Measurements from ENCODE around the gene GPD1. TPM values are rescaled to one million over a fixed set of nuclear protein-coding genes. Genes with fewer than 3 reads are reported as not detected.

The GPD1 gene
- total and polyA plus RNA-seq, 9 of the 15 experiments (the other 6 are each of a cell fraction or from before 2014, with no cell fraction given): 0.13 to 1.00 (median 0.55) TPM

DNA sequence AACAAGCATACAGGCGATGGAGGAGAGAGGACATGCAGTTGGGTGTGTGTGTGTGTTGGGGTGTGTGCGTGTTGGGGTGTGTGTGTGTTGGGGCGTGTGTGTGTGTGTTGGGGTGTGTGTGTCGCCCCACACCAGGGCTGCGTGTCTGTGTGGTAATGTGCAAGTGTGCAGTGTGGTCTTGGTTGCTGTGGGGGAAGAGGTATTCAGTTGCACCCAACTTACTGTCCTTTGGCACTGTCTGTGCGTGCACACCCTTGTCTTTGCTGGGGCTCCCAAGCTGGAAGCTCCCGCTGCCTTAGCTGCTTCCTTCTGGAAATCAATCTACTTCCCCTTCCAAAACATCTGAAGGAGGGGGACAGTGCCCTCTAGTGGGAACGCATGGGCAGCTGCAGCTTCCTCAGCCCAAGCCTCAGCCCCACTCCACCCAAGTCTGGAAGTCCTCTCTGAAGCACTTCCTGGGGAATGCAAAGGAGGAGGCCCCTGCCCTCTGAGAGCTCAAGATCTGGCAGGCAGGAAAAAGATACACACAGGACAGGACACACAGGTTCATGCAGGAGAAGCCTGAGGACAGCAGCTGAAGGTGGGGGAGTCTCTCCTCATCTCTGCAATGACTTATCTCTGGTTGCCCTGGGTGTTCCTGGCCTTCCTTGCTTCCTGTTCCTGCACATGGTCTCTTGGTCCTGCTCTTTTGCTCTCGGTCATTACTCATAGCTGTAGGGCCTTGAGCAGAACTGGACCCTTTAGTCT lies 33.3 kb upstream of the GPD1 start (continued):
- TF ChIP-seq HMG20A (CRISPR knock-in tag; conservative IDR thresholded peaks at IDR 0.05): no peak
- TF ChIP-seq, protein P1, sequence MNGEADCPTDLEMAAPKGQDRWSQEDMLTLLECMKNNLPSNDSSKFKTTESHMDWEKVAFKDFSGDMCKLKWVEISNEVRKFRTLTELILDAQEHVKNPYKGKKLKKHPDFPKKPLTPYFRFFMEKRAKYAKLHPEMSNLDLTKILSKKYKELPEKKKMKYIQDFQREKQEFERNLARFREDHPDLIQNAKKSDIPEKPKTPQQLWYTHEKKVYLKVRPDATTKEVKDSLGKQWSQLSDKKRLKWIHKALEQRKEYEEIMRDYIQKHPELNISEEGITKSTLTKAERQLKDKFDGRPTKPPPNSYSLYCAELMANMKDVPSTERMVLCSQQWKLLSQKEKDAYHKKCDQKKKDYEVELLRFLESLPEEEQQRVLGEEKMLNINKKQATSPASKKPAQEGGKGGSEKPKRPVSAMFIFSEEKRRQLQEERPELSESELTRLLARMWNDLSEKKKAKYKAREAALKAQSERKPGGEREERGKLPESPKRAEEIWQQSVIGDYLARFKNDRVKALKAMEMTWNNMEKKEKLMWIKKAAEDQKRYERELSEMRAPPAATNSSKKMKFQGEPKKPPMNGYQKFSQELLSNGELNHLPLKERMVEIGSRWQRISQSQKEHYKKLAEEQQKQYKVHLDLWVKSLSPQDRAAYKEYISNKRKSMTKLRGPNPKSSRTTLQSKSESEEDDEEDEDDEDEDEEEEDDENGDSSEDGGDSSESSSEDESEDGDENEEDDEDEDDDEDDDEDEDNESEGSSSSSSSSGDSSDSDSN (IDR thresholded peaks at IDR 0.05; ENCODE audit: borderline replicate concordance in 1 of 2, low read depth in 2 of 2, low read length in 2 of 2): no peak
- no peak for TF ChIP-seq KLF10 (CRISPR knock-in tag; IDR thresholded peaks at IDR 0.05)
- no peak for TF ChIP-seq ZFPM2 (CRISPR knock-in tag; IDR thresholded peaks at IDR 0.05)
- TF ChIP-seq CHD7 (IDR thresholded peaks at IDR 0.05; ENCODE audit: low read depth, low read length): no peak
- TF ChIP-seq CREBBP (IDR thresholded peaks at IDR 0.05; ENCODE audit: low read depth, low read length): no peak
- no peak for TF ChIP-seq NEUROD1 (IDR thresholded peaks at IDR 0.05; ENCODE audit: borderline replicate concordance, low read depth, low read length, partially characterized antibody)
- TF ChIP-seq HCFC1 (IDR thresholded peaks at IDR 0.05; ENCODE audit: low read depth, low read length): no peak
- TF ChIP-seq HES1 (IDR thresholded peaks at IDR 0.05; ENCODE audit: low read depth): no peak
- no peak for TF ChIP-seq ZNF436 (CRISPR knock-in tag; IDR thresholded peaks at IDR 0.05)
- TF ChIP-seq SMAD3 (CRISPR knock-in tag; conservative IDR thresholded peaks at IDR 0.05): 0 out of 2 replicates have a peak, but pooled peaks have one; percentile 19
- TF ChIP-seq XRCC4 (IDR thresholded peaks at IDR 0.05; ENCODE audit: extremely low read depth, insufficient read depth, insufficient read length): no peak
- no peak for TF ChIP-seq CHD2 (IDR thresholded peaks at IDR 0.05; ENCODE audit: low read depth, low read length)
- TF ChIP-seq ILK (tag; IDR thresholded peaks at IDR 0.05; ENCODE audit: borderline replicate concordance, low read depth): no peak
